Measurements from ENCODE around the gene FGF21.

GRCh38 chr19:48799358-48800300 lies 44.3 kb downstream of the FGF21 start:
- TF ChIP-seq EZH2phosphoT487 (IDR thresholded peaks at IDR 0.05; ENCODE audit: low read depth) = no peak
- TF ChIP-seq, protein P1, sequence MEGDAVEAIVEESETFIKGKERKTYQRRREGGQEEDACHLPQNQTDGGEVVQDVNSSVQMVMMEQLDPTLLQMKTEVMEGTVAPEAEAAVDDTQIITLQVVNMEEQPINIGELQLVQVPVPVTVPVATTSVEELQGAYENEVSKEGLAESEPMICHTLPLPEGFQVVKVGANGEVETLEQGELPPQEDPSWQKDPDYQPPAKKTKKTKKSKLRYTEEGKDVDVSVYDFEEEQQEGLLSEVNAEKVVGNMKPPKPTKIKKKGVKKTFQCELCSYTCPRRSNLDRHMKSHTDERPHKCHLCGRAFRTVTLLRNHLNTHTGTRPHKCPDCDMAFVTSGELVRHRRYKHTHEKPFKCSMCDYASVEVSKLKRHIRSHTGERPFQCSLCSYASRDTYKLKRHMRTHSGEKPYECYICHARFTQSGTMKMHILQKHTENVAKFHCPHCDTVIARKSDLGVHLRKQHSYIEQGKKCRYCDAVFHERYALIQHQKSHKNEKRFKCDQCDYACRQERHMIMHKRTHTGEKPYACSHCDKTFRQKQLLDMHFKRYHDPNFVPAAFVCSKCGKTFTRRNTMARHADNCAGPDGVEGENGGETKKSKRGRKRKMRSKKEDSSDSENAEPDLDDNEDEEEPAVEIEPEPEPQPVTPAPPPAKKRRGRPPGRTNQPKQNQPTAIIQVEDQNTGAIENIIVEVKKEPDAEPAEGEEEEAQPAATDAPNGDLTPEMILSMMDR (IDR thresholded peaks at IDR 0.05; ENCODE audit: low read depth, low read length) = no peak
